GM12878 (cell line): ENCODE measurements around the gene FFAR2. TPM values are rescaled to one million over a fixed set of nuclear protein-coding genes. Genes with fewer than 3 reads are reported as not detected.
A peak's percentile ranks its signal among the peaks of the same experiment; 100 is the strongest.
"Not testable (repeated sequence)": the region's sequence is repeated elsewhere in the genome, so short reads cannot be mapped to it uniquely, and the experiment has no call there.

ENCODE experiments used
- ATAC-seq: fragments of 200-7000 bp; cut with Tn5 transposase; 3 replicates; pipeline ENCODE4 v1.9.1; 2020; ENCODE audit warnings: mild to moderate bottlenecking, moderate library complexity
- BruUV-seq: library from RNA; stranded (reverse); fragments of 400-500 nt; replicated peaks from 2 replicates; lab custom pipeline; 2021; lab: Mats Ljungman, UMichigan
- CTCF ChIA-PET: fragments of 300-600 bp; sonication (Branson Sonifier 250); formaldehyde crosslinking; extraction: SDS; loops from one replicate; lab custom pipeline; 2021; ENCODE audit warnings: inconsistent platforms; lab: Yijun Ruan, JAX
- POLR2A ChIA-PET: fragments of 350-600 bp; formaldehyde crosslinking; extraction: SDS; loops from one replicate; lab custom pipeline; 2021; ENCODE audit warnings: inconsistent platforms; lab: Charles Lee
- RAD21 ChIA-PET: fragments of 300-600 bp; sonication (Branson Sonifier 250); formaldehyde crosslinking; loops from one replicate; lab custom pipeline; 2023; ENCODE audit warnings: antibody characterized with exemption; ENCODE audit not compliant: unreplicated experiment; lab: Charles Lee
- SMC1A ChIA-PET: fragments of 300-600 bp; sonication (Branson Sonifier 250); formaldehyde crosslinking; loops from one replicate; lab custom pipeline; 2023; ENCODE audit not compliant: unreplicated experiment, uncharacterized antibody; lab: Charles Lee
- DNase-seq: peaks from one replicate; pipeline ENCODE4 v3.0.0-alpha.2; 2011; ENCODE audit warnings: low read depth, low spot score
- FAIRE-seq: peaks from 3 replicates; lab custom pipeline; 2011; peaks lifted over from hg19 to GRCh38; lab: Jason Lieb, UNC
- H2AFZ ChIP-seq: 2 replicates; pipeline ENCODE4 v1.6.0; 2011; ENCODE audit warnings: low read depth, low read length, control low read depth; ENCODE audit not compliant: control insufficient read depth
- H3K27ac ChIP-seq: 2 replicates; pipeline ENCODE4 v1.5.1; 2011; ENCODE audit warnings: control low read depth; ENCODE audit not compliant: control insufficient read depth, insufficient read depth
- H3K27me3 ChIP-seq, 2 experiments: replicated peaks in 1 of 2; 2 replicates each; pipeline versions ENCODE4 v1.6.0 to v1.6.1; 2011; ENCODE audit warnings: low read length in 1 of 2; ENCODE audit not compliant: control insufficient read depth in 2 of 2, insufficient read depth in 2 of 2
- H3K36me3 ChIP-seq, 2 experiments: 2 replicates each; pipeline ENCODE4 v1.5.1; 2011; ENCODE audit warnings: low read length in 1 of 2; ENCODE audit not compliant: control insufficient read depth in 2 of 2, insufficient read depth in 2 of 2
- H3K4me1 ChIP-seq: 2 replicates; pipeline ENCODE4 v1.6.1; 2011; ENCODE audit warnings: mild to moderate bottlenecking, low read length, moderate library complexity, mixed read lengths; ENCODE audit not compliant: control insufficient read depth, insufficient read depth
- H3K4me2 ChIP-seq: 2 replicates; pipeline ENCODE4 v1.6.0; 2011; ENCODE audit warnings: control low read depth; ENCODE audit not compliant: control insufficient read depth, insufficient read depth
- H3K4me3 ChIP-seq: fragments of 200-600 bp; sonication (generic); 2 replicates; pipeline ENCODE4 v1.5.1; 2016
- H3K79me2 ChIP-seq: 2 replicates; pipeline ENCODE4 v1.6.0; 2011; ENCODE audit warnings: low read length; ENCODE audit not compliant: control insufficient read depth, insufficient read depth
- H3K9ac ChIP-seq: 2 replicates; pipeline ENCODE4 v1.8.0; 2011; ENCODE audit warnings: low read length, control low read depth, mixed read lengths; ENCODE audit not compliant: control insufficient read depth, insufficient read depth
- H3K9me3 ChIP-seq: replicated peaks from 3 replicates; pipeline ENCODE4 v1.5.1; 2011; ENCODE audit warnings: mild to moderate bottlenecking, low read length; ENCODE audit not compliant: control insufficient read depth, insufficient read depth
- H4K20me1 ChIP-seq: 2 replicates; pipeline ENCODE4 v1.6.0; 2011; ENCODE audit not compliant: control insufficient read depth, insufficient read depth
- BACH1 ChIP-seq: fragments of 450-650 bp; IDR thresholded peaks from 2 replicates; pipeline ENCODE4 v1.6.1; 2017; ENCODE audit warnings: mild to moderate bottlenecking, borderline replicate concordance
- IKZF1 ChIP-seq: fragments of 450-650 bp; conservative IDR thresholded peaks from 2 replicates; pipeline ENCODE4 v1.6.1; 2017; ENCODE audit warnings: antibody characterized with exemption, mild to moderate bottlenecking
- WGBS: methylation state at CpG from one replicate; pipeline ENCODE4 v1.1.6; 2016; ENCODE audit warnings: low lambda C conversion rate; ENCODE audit not compliant: insufficient replicate concordance, insufficient coverage; ENCODE audit errors: missing lambda C conversion rate; 5-methylcytosine and 5-hydroxymethylcytosine counted together
- in situ Hi-C: fragments of 300-500 bp; cut with MboI; formaldehyde crosslinking; loops from 9 replicates; pipeline ENCODE4 v1.14.3; 2018; ENCODE audit warnings: mixed read lengths
- intact Hi-C: fragments of 100-400 bp; cut with micrococcal nuclease; formaldehyde crosslinking; loops from one replicate; pipeline ENCODE4 v1.14.2; 2022; ENCODE audit not compliant: unreplicated experiment
- polyA plus RNA-seq, 11 experiments: library from polyadenylated mRNA; depleted of rRNA in 4 of 11; unstranded in 6 of 11; stranded (reverse) in 5 of 11; fragments of >200 nt; fragmentation: Nextera tagmentation in 4 of 11; fragmentation: Illumina TruSeq in 1 of 11; extraction: Ambion mirVana in 4 of 11; extraction: Trizol in 1 of 11; gene quantifications; 1 replicate in 1 of 11; 2 replicates in 10 of 11; pipeline versions ENCODE4 v1.2.1 to v1.2.3, GENCODE V29; 2011 to 2016; ENCODE audit warnings: inconsistent platforms in 2 of 11, missing spikeins in 2 of 11, low read depth in 1 of 11
- total RNA-seq, 4 experiments: library from RNA; depleted of rRNA in 3 of 4; stranded (reverse); fragments of >200 nt in 3 of 4; fragmentation: Illumina TruSeq in 1 of 4; extraction: Trizol in 1 of 4; gene quantifications; 2 replicates each; pipeline versions ENCODE4 v1.2.1 to v1.2.3, GENCODE V29; 2013 to 2021

The FFAR2 gene
- total and polyA plus RNA-seq, 10 of the 15 experiments (the other 5 are each of a cell fraction or from before 2014, with no cell fraction given), result 0.05 to 4.0 (median 2.1) TPM

DNA sequence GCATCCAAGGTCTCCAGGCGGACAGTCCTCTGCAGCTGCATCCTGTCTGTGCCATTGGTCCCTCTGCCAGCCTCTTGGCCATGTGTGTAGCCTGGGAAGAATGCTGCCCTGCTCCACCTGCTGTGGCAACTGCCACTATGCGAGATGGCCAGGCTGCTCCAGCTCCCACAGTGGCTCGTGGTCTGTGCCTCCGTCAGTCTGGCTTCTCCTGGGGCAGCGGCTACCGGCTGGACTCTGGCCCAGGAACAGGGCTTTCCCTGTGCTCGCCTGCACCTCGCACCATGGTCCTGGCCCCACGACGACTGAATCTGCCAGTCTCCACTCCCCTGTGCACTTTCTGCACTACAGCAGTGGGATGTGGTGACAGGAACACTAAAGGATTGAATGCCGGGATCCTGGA is 26.7 kb upstream of the FFAR2 start:
- RAD21 ChIA-PET, result interaction anchor here (1.1 to 8.4 kb wide), 8 partner anchors 9 to 74 kb away, joined by 4 to 90 read pairs (median 38); no protein-coding TSS in a partner anchor
- POLR2A ChIA-PET, result interaction anchor here (1.0 to 4.9 kb wide), 5 partner anchors 37 to 48 kb away, joined by 3 to 37 read pairs (median 5); no protein-coding TSS in a partner anchor
- Histone ChIP-seq H3K27me3 (no peaks in the 10 kb centered on the region), H3K4me3 (no peak overlapping the region), H3K9me3 (no peaks in the 10 kb centered on the region), H3K9ac (no peak overlapping the region), H3K27ac (no peak overlapping the region), H3K4me2 (no peak overlapping the region), H2AFZ (no peak overlapping the region), H3K79me2 (no peaks in the 10 kb centered on the region), H3K36me3 (no peaks in the 10 kb centered on the region), H4K20me1 (no peaks in the 10 kb centered on the region), H3K4me1 (peaks cover 29% of the 10 kb centered on the region)
- SMC1A ChIA-PET, result interaction anchor here (1.1 to 13.1 kb wide), 8 partner anchors 16 to 74 kb away, joined by 4 to 237 read pairs (median 52); partner anchors contain the start of genes FFAR1, FFAR2 and FFAR3
- TF ChIP-seq IKZF1 (0 out of 2 replicates have a peak, but pooled peaks have one; percentile 20), BACH1 (no peak)
- ATAC-seq (no peak), FAIRE-seq (no peak), DNase-seq (no peak)
- CTCF ChIA-PET, result interaction anchor here (0.9 to 8.8 kb wide), 9 partner anchors 7 to 74 kb away, joined by 3 to 86 read pairs (median 6); no protein-coding TSS in a partner anchor
- 57% methylated on average over 11 of the region's 11 CpGs for WGBS
- in situ Hi-C loops (no loop called here), intact Hi-C loops (no loop called here)
- no TSS peak for BruUV-seq

DNA sequence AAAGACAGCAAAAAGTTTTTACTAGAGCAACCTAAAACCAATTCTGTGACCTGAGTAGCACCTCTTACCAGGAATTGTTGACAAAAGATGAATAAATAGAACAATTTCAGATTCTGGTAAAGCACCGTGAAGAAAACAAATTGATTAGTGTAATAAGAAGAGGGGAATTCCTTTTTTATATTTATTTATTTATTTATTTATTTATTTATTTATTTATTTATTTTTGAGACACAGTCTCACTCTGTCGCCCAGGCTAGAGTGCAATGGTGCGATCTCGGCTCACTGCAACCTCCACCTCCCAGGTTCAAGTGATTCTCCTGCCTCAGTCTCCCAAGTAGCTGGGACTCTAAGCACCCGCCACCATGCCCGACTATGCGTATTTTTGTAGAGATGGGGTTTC is 24.7 kb upstream of the FFAR2 start:
- ChIA-PET SMC1A (interaction anchor here (1.0 to 13.1 kb wide), 3 partner anchors 21 to 45 kb away, joined by 3 to 237 read pairs (median 4); partner anchors contain the start of gene FFAR2), RAD21 (interaction anchor here (1.1 kb wide), 1 partner anchor 19 kb away, joined by 3 read pairs; no protein-coding TSS in a partner anchor), CTCF (interaction anchor here (0.6 to 0.8 kb wide), 3 partner anchors 19 to 73 kb away, joined by 3 read pairs; no protein-coding TSS in a partner anchor)
- H3K27me3 ChIP-seq, ATAC-seq, H3K27ac ChIP-seq, H3K9me3 ChIP-seq, FAIRE-seq, H3K9ac ChIP-seq, H3K4me2 ChIP-seq, BruUV-seq, H3K4me3 ChIP-seq, POLR2A ChIA-PET, DNase-seq, intact Hi-C loops, H3K79me2 ChIP-seq, in situ Hi-C loops, H4K20me1 ChIP-seq, H2AFZ ChIP-seq, H3K36me3 ChIP-seq: not testable (repeated sequence)
- peaks cover 13% of the 10 kb centered on the region for H3K4me1 ChIP-seq
- WGBS, result 76% methylated on average over 7 of the region's 7 CpGs
